ENCODE results near the gene BMAL1. TPM values are rescaled to one million over a fixed set of nuclear protein-coding genes. Genes with fewer than 3 reads are reported as not detected.

Gene BMAL1
- total and polyA plus RNA-seq, 2 of the 4 experiments (the other 2 are of a cell fraction): 8.8 to 9.9 TPM

- no peak overlapping the region for H4K8ac ChIP-seq (ENCODE audit: low read depth in 2 of 2, low read length in 2 of 2)
- ChIA-PET POLR2A (ENCODE audit: unreplicated experiment) (no interaction called here), CTCF (interaction anchor here (1.1 kb wide), 1 partner anchor 37 kb away, joined by 3 read pairs; no protein-coding TSS in a partner anchor)
- no peaks in the 10 kb centered on the region; the same call in 1 of the 2 replicates for H3K36me3 ChIP-seq (ENCODE audit: control insufficient read depth, insufficient read depth, low read length)
- no peaks in the 10 kb centered on the region for H3K27me3 ChIP-seq (ENCODE audit: control insufficient read depth, insufficient read depth, low read length)
- no peak overlapping the region for H3K18ac ChIP-seq (ENCODE audit: low read depth, low read length)
- no peak overlapping the region for H3K4me2 ChIP-seq (ENCODE audit: low read depth, low read length)
- no peak overlapping the region for H2BK15ac ChIP-seq (ENCODE audit: low read depth, low read length)
- peaks cover 22% of the 10 kb centered on the region for H3K9me1 ChIP-seq (ENCODE audit: insufficient read depth, low read length)
- in situ Hi-C loops (cut with MboI; ENCODE audit: low sequenced_read_pairs): no loop called here
- WGBS, 2 experiments (ENCODE audit: extremely low coverage in 2 of 2, insufficient read length in 1 of 2): no CpG with 5 or more reads among the region's 5 CpGs
- H3K4me3 ChIP-seq (ENCODE audit: insufficient read depth, low read depth, low read length): no peak overlapping the region
- DNase-seq: no peak
- H3K9me3 ChIP-seq (ENCODE audit: control insufficient read depth, insufficient read depth, low read length): no peaks in the 10 kb centered on the region
- no peak overlapping the region for H3K4ac ChIP-seq (ENCODE audit: low read depth, low read length)
- no peak overlapping the region for H3K56ac ChIP-seq (ENCODE audit: extremely low read depth, insufficient read depth, low read length)
- H3K23ac ChIP-seq (ENCODE audit: low read depth, low read length): no peak overlapping the region
- 0 out of 2 replicates have a peak, but pooled peaks cover 2% of the 10 kb centered on the region for H3K4me1 ChIP-seq (ENCODE audit: control insufficient read depth, insufficient read depth, low read length)
- H2AK5ac ChIP-seq (ENCODE audit: low read depth, low read length): no peak overlapping the region
- H2BK120ac ChIP-seq (ENCODE audit: low read depth, low read length): no peak overlapping the region
- H2AK9ac ChIP-seq (replicated peaks; ENCODE audit: low read depth, low read length, poor library complexity): no peak overlapping the region
- H3K14ac ChIP-seq (replicated peaks; ENCODE audit: low read depth, low read length): no peak overlapping the region
- no peak overlapping the region for H2BK5ac ChIP-seq (ENCODE audit: low read depth, low read length, poor library complexity, severe bottlenecking)
- H2AFZ ChIP-seq (replicated peaks; ENCODE audit: low read length, poor library complexity): no peak overlapping the region
- peaks cover 24 to 71% of the 10 kb centered on the region in 2 experiments for H3K79me1 ChIP-seq (ENCODE audit: low read depth in 1 of 2, low read length in 2 of 2)
- H4K5ac ChIP-seq (ENCODE audit: low read depth, low read length): no peak overlapping the region
- H3K27ac ChIP-seq (ENCODE audit: insufficient read depth, low read length): no peak overlapping the region
- dilution Hi-C loops (cut with HindIII; ENCODE audit: low sequenced_read_pairs, unreplicated experiment): no loop called here
- H3K9ac ChIP-seq (ENCODE audit: low read depth, low read length): no peak overlapping the region
- H4K91ac ChIP-seq (ENCODE audit: insufficient read depth, low read depth, low read length): no peak overlapping the region
- TF ChIP-seq CHD1 (IDR thresholded peaks at IDR 0.05; ENCODE audit: low read depth, low read length): no peak
- no peak for TF ChIP-seq SMC3 (IDR thresholded peaks at IDR 0.05; ENCODE audit: low read depth, low read length)
- no peak for TF ChIP-seq RFX5 (IDR thresholded peaks at IDR 0.05; ENCODE audit: low read depth, low read length)
- no peak for TF ChIP-seq RCOR1 (IDR thresholded peaks at IDR 0.05; ENCODE audit: insufficient replicate concordance, low read length)
- TF ChIP-seq CTCF (conservative IDR thresholded peaks at IDR 0.05; ENCODE audit: low read depth, low read length): no peak
- peak; percentile 58 for TF ChIP-seq CEBPB (IDR thresholded peaks at IDR 0.05; ENCODE audit: low read depth, low read length)
- no peak overlapping the region for H2BK20ac ChIP-seq (ENCODE audit: low read depth, low read length)
- no TSS peak for BruUV-seq (replicated peaks)
- no peak for ATAC-seq (ENCODE audit: low read depth)
- intact Hi-C loops (cut with micrococcal nuclease): no loop called here
- peaks cover 53% of the 10 kb centered on the region for H4K20me1 ChIP-seq (ENCODE audit: insufficient read depth, low read length)
Observed at GRCh38 chr11:13297917-13298356, 20.3 kb downstream of the BMAL1 start.

All from IMR-90 (cell line).